RWPE2 (cell line): ENCODE data around the gene HSD11B1L.

Source experiments
- ATAC-seq: fragments of 200-7000 bp; cut with Tn5 transposase; 3 replicates; pipeline ENCODE4 v1.9.1; 2021; ENCODE audit warnings: low read depth
- DNase-seq: peaks from one replicate; pipeline ENCODE4 v3.0.0-alpha.2; 2020; ENCODE audit warnings: low spot score
- H3K27ac ChIP-seq: fragments of 450-650 bp; 2 replicates; pipeline ENCODE4 v1.5.1; 2017; ENCODE audit warnings: mild to moderate bottlenecking; ENCODE audit not compliant: poor library complexity, severe bottlenecking
- H3K27me3 ChIP-seq: fragments of 250-450 bp; sonication (Bioruptor Pico); 2 replicates; pipeline ENCODE4 v1.5.1; 2021; ENCODE audit warnings: mild to moderate bottlenecking, moderate library complexity; ENCODE audit not compliant: insufficient read depth, poor library complexity, severe bottlenecking
- H3K36me3 ChIP-seq: fragments of 250-450 bp; sonication (Bioruptor Pico); 2 replicates; pipeline ENCODE4 v1.5.1; 2020; ENCODE audit warnings: low read depth, mild to moderate bottlenecking, moderate library complexity
- H3K4me1 ChIP-seq: fragments of 250-450 bp; sonication (Bioruptor Pico); 2 replicates; pipeline ENCODE4 v1.5.1; 2021; ENCODE audit warnings: mild to moderate bottlenecking, moderate library complexity; ENCODE audit not compliant: insufficient read depth, poor library complexity, severe bottlenecking
- H3K4me3 ChIP-seq: fragments of 250-450 bp; sonication (Bioruptor Pico); 2 replicates; pipeline ENCODE4 v1.5.1; 2021; ENCODE audit warnings: mild to moderate bottlenecking, moderate library complexity; ENCODE audit not compliant: severe bottlenecking
- H3K9me3 ChIP-seq: fragments of 250-450 bp; sonication (Bioruptor Pico); 2 replicates; pipeline ENCODE4 v1.5.1; 2021; ENCODE audit warnings: mild to moderate bottlenecking, moderate library complexity; ENCODE audit not compliant: severe bottlenecking
- CTCF ChIP-seq: fragments of 450-650 bp; IDR thresholded peaks from one replicate; pipeline ENCODE4 v1.5.1; 2017; ENCODE audit warnings: mild to moderate bottlenecking, moderate library complexity; ENCODE audit not compliant: poor library complexity, severe bottlenecking

HSD11B1L gene

GRCh38 chr19:5703819-5704818, 23.3 kb downstream of the HSD11B1L start:
- H3K4me3 ChIP-seq, result no peak overlapping the region
- ATAC-seq, result no peak
- no peaks in the 10 kb centered on the region for H3K9me3 ChIP-seq
- no peaks in the 10 kb centered on the region for H3K27me3 ChIP-seq
- DNase-seq, result no peak
- H3K36me3 ChIP-seq, result peaks cover 66% of the 10 kb centered on the region
- no peaks in the 10 kb centered on the region for H3K4me1 ChIP-seq
- TF ChIP-seq CTCF, result no peak
- H3K27ac ChIP-seq, result no peak overlapping the region

GRCh38 chr19:5705552-5705951, 24.7 kb downstream of the HSD11B1L start:
- Histone ChIP-seq H3K36me3 (peaks cover 61% of the 10 kb centered on the region), H3K9me3 (no peaks in the 10 kb centered on the region), H3K4me3 (no peak overlapping the region), H3K27ac (no peak overlapping the region), H3K4me1 (no peaks in the 10 kb centered on the region), H3K27me3 (no peaks in the 10 kb centered on the region)
- ATAC-seq, result no peak
- no peak for DNase-seq
- no peak for TF ChIP-seq CTCF

- H3K4me1 ChIP-seq, result no peaks in the 10 kb centered on the region
- H3K9me3 ChIP-seq, result no peaks in the 10 kb centered on the region
- no peak for ATAC-seq
- DNase-seq, result no peak
- TF ChIP-seq CTCF, result no peak
- H3K4me3 ChIP-seq, result no peak overlapping the region
- peaks cover 64% of the 10 kb centered on the region for H3K36me3 ChIP-seq
- H3K27ac ChIP-seq, result no peak overlapping the region
- H3K27me3 ChIP-seq, result no peaks in the 10 kb centered on the region
Observed at GRCh38 chr19:5706876-5707573, 26.2 kb downstream of the HSD11B1L start.

GRCh38 chr19:5707576-5708575, 27.0 kb downstream of the HSD11B1L start:
- no peak overlapping the region for H3K27ac ChIP-seq
- H3K4me1 ChIP-seq, result no peaks in the 10 kb centered on the region
- H3K27me3 ChIP-seq, result no peaks in the 10 kb centered on the region
- DNase-seq (no peak), ATAC-seq (no peak; the same call in 2 of the 3 replicates)
- no peak for TF ChIP-seq CTCF
- H3K36me3 ChIP-seq, result peaks cover 72% of the 10 kb centered on the region
- no peaks in the 10 kb centered on the region for H3K9me3 ChIP-seq
- no peak overlapping the region for H3K4me3 ChIP-seq
